B cell (primary cell): ENCODE results near the gene FRMPD4. TPM values are rescaled to one million over a fixed set of nuclear protein-coding genes. Genes with fewer than 3 reads are reported as not detected.

Source experiments
- ATAC-seq: fragments of 200-7000 bp; cut with Tn5 transposase; one replicate; pipeline ENCODE4 v1.10.0; 2021; ENCODE audit warnings: low read depth, mild to moderate bottlenecking, moderate number of reproducible peaks, moderate library complexity
- CTCF ChIA-PET: fragments of 350-600 bp; sonication (Branson Sonifier 250); formaldehyde crosslinking; loops from one replicate; lab custom pipeline; 2021; ENCODE audit warnings: antibody characterized with exemption, inconsistent platforms; lab: Charles Lee
- POLR2A ChIA-PET: fragments of 350-600 bp; sonication (Branson Sonifier 250); formaldehyde crosslinking; loops from one replicate; lab custom pipeline; 2021; ENCODE audit warnings: antibody characterized with exemption; lab: Charles Lee
- DNase-seq: peaks from one replicate; pipeline ENCODE4 v3.0.0; 2013
- H2AFZ ChIP-seq: 2 replicates; pipeline ENCODE4 v1.6.1; 2012; ENCODE audit warnings: mild to moderate bottlenecking, low read depth, low read length; ENCODE audit not compliant: insufficient read depth, poor library complexity, severe bottlenecking
- H3K27ac ChIP-seq, 2 donors: 1 replicate in 1 of 2; 2 replicates in 1 of 2; pipeline ENCODE4 v1.5.1; 2012 to 2013; ENCODE audit warnings: low read length in 2 of 2, mild to moderate bottlenecking in 2 of 2, moderate library complexity in 1 of 2
- H3K27me3 ChIP-seq, 4 experiments: fragments of 200-600 bp in 1 of 4; sonication (generic) in 1 of 4; replicated peaks in 1 of 4; 1 replicate in 2 of 4; 2 replicates in 2 of 4; pipeline versions ENCODE4 v1.6.1 to v1.7.0; 2013 to 2016; ENCODE audit warnings: low read length in 3 of 4, mild to moderate bottlenecking in 2 of 4, mixed read lengths in 1 of 4, moderate library complexity in 1 of 4; ENCODE audit not compliant: insufficient read depth in 4 of 4, control insufficient read depth in 3 of 4; ENCODE audit errors: control extremely low read depth in 1 of 4
- H3K36me3 ChIP-seq, 2 experiments: replicated peaks in 1 of 2; 1 replicate in 1 of 2; 2 replicates in 1 of 2; pipeline versions ENCODE4 v1.6.1 to v1.7.1; 2013; ENCODE audit warnings: low read length in 1 of 2; ENCODE audit not compliant: insufficient read depth in 2 of 2, control insufficient read depth in 1 of 2; ENCODE audit errors: control extremely low read depth in 1 of 2, extremely low read depth in 1 of 2
- H3K4me1 ChIP-seq, 2 donors: fragments of 200-600 bp in 1 of 2; sonication (generic) in 1 of 2; 1 replicate in 1 of 2; 2 replicates in 1 of 2; pipeline versions ENCODE4 v1.5.1 to v1.6.1; 2013 to 2017; ENCODE audit warnings: low read length in 2 of 2; ENCODE audit not compliant: control insufficient read depth in 2 of 2, insufficient read depth in 2 of 2
- H3K4me2 ChIP-seq: replicated peaks from 2 replicates; pipeline ENCODE3; 2012; ENCODE audit warnings: mild to moderate bottlenecking, low read depth, low read length; ENCODE audit not compliant: poor library complexity, severe bottlenecking
- H3K4me3 ChIP-seq, 5 experiments: fragments of 200-600 bp in 1 of 5; sonication (generic) in 1 of 5; 1 replicate in 3 of 5; 2 replicates in 2 of 5; pipeline versions ENCODE4 v1.5.1 to v1.7.0; 2011 to 2016; ENCODE audit warnings: low read length in 4 of 5, mild to moderate bottlenecking in 4 of 5, low read depth in 2 of 5, control low read depth in 1 of 5, moderate library complexity in 1 of 5; ENCODE audit not compliant: insufficient read depth in 1 of 5; ENCODE audit errors: control extremely low read depth in 1 of 5, extremely low read depth in 1 of 5
- H3K79me2 ChIP-seq: fragments of 200-600 bp; sonication (generic); one replicate; pipeline ENCODE4 v1.6.0; 2016; ENCODE audit warnings: low read length; ENCODE audit not compliant: control insufficient read depth, insufficient read depth
- H3K9ac ChIP-seq: fragments of 200-600 bp; sonication (generic); 2 replicates; pipeline ENCODE4 v1.6.1; 2017; ENCODE audit warnings: mild to moderate bottlenecking, low read length, moderate library complexity
- H3K9me3 ChIP-seq, 3 donors: one replicate each; pipeline versions ENCODE4 v1.6.1 to v1.7.1; 2013; ENCODE audit warnings: low read length in 2 of 3; ENCODE audit not compliant: control insufficient read depth in 2 of 3, insufficient read depth in 1 of 3; ENCODE audit errors: control extremely low read depth in 1 of 3
- H4K20me1 ChIP-seq: 2 replicates; pipeline ENCODE4 v1.6.0; 2012; ENCODE audit warnings: mild to moderate bottlenecking, low read length; ENCODE audit not compliant: insufficient read depth, control insufficient read depth, poor library complexity, severe bottlenecking
- H3K27ac Mint-ChIP-seq: one replicate; pipeline ENCODE4 v1.8.0; 2021; ENCODE audit warnings: mixed read lengths
- H3K27me3 Mint-ChIP-seq: one replicate; pipeline ENCODE4 v1.8.0; 2021; ENCODE audit warnings: mixed read lengths
- H3K4me1 Mint-ChIP-seq: one replicate; pipeline ENCODE4 v1.8.0; 2021; ENCODE audit warnings: mixed read lengths
- H3K4me3 Mint-ChIP-seq: one replicate; pipeline ENCODE4 v1.8.0; 2021; ENCODE audit warnings: mixed read lengths
- H3K9me3 Mint-ChIP-seq: one replicate; pipeline ENCODE4 v1.8.0; 2022; ENCODE audit warnings: mixed read lengths; ENCODE audit not compliant: insufficient read depth
- EZH2 ChIP-seq: IDR thresholded peaks from 2 replicates; pipeline ENCODE4 v1.6.1; 2012; ENCODE audit warnings: borderline replicate concordance, low read depth, mild to moderate bottlenecking, moderate library complexity, low read length; ENCODE audit not compliant: insufficient read depth, poor library complexity, severe bottlenecking
- WGBS: methylation state at CpG from one replicate; pipeline ENCODE4 v1.1.5; 2013; ENCODE audit warnings: missing lambda C conversion rate; ENCODE audit not compliant: insufficient coverage; 5-methylcytosine and 5-hydroxymethylcytosine counted together
- intact Hi-C: fragments of 100-400 bp; cut with micrococcal nuclease; formaldehyde crosslinking; loops from one replicate; pipeline ENCODE4 v1.10.0; 2022
- polyA plus RNA-seq: library from polyadenylated mRNA; depleted of rRNA; stranded (reverse); fragments of >200 nt; gene quantifications from 2 replicates; pipeline ENCODE4 v1.2.3, GENCODE V29; 2012
- total RNA-seq, 2 donors: library from RNA; stranded (reverse); fragments of 120-200 nt in 1 of 2; gene quantifications; 1 replicate in 1 of 2; 2 replicates in 1 of 2; pipeline versions ENCODE4 v1.2.3 to v1.2.4, GENCODE V29; 2013 to 2022
- TF ChIP-seq, protein P1 (sequence below): fragments of 200-600 bp; IDR thresholded peaks from one replicate; pipeline ENCODE4 v1.8.0; 2022; ENCODE audit warnings: antibody characterized with exemption, mild to moderate bottlenecking

FRMPD4 gene
- total and polyA plus RNA-seq, 2 donors (not counting 1 experiment from before 2014, with no cell fraction given): not detected

DNA sequence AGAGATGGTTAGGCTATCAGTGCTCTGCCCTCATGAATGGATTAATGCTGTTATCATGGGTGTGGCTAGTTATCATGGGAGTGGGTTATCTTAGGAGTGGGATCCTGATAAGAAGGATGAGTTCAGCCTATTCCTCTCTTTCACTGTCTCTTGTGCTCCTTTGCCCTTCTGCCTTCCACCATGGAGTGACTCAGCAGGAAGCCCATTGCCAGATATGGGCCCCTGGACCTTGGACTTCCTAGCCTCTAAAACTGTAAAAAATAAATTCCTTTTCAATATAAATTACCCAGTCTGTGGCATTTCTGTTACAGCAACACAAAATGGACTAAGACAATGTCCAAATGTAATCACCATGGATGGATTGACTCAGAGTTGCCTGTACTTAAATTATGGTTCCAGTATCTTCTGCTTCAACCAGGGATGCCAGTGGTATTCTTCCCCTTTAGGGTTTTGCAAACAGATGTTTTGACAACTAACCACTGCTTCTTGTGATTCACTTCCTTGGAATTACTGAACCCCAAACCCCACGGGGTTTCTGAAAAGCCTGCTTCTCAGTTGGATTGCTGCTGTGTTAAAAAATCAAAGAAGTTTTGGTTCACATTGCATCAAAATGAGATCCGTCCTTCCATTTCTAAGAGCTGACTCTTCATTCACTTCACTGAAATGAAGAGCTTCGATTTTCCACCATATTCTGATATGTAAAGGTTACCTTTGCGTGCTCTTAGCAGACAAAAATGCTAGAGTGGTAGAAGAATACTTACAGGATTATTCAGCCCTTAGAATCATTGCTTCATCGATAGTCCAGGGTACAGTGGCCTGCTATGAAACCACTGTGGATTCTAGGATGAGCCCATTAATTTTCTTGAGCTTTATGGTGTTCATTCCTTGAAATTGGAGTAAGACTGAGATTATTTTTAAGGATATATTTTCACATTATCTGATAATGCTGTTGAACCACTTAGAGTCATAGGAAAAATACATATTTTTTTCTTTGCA lies 107.7 kb downstream of the FRMPD4 start:
- Mint-ChIP-seq H3K27ac (no peak overlapping the region), H3K4me1 (no peaks in the 10 kb centered on the region), H3K9me3 (no peaks in the 10 kb centered on the region), H3K27me3 (no peaks in the 10 kb centered on the region), H3K4me3 (no peak overlapping the region)
- TF ChIP-seq, protein P1, sequence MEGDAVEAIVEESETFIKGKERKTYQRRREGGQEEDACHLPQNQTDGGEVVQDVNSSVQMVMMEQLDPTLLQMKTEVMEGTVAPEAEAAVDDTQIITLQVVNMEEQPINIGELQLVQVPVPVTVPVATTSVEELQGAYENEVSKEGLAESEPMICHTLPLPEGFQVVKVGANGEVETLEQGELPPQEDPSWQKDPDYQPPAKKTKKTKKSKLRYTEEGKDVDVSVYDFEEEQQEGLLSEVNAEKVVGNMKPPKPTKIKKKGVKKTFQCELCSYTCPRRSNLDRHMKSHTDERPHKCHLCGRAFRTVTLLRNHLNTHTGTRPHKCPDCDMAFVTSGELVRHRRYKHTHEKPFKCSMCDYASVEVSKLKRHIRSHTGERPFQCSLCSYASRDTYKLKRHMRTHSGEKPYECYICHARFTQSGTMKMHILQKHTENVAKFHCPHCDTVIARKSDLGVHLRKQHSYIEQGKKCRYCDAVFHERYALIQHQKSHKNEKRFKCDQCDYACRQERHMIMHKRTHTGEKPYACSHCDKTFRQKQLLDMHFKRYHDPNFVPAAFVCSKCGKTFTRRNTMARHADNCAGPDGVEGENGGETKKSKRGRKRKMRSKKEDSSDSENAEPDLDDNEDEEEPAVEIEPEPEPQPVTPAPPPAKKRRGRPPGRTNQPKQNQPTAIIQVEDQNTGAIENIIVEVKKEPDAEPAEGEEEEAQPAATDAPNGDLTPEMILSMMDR: no peak
- no peak for TF ChIP-seq EZH2
- ChIA-PET CTCF (no interaction called here), POLR2A (no interaction called here)
- ATAC-seq (no peak), DNase-seq (no peak)
- H3K27me3 ChIP-seq: no peaks in the 10 kb centered on the region
- no peak overlapping the region for H3K4me3 ChIP-seq
- intact Hi-C loops: no loop called here
- no peaks in the 10 kb centered on the region for H4K20me1 ChIP-seq
- H3K4me1 ChIP-seq: no peaks in the 10 kb centered on the region
- no peak overlapping the region for H2AFZ ChIP-seq
- no peak overlapping the region for H3K4me2 ChIP-seq
- H3K36me3 ChIP-seq: no peaks in the 10 kb centered on the region
- no peak overlapping the region for H3K27ac ChIP-seq
- H3K9me3 ChIP-seq: no peaks in the 10 kb centered on the region
- WGBS: no CpG with 5 or more reads among the region's 5 CpGs
- H3K79me2 ChIP-seq: no peaks in the 10 kb centered on the region
- no peak overlapping the region for H3K9ac ChIP-seq

DNA sequence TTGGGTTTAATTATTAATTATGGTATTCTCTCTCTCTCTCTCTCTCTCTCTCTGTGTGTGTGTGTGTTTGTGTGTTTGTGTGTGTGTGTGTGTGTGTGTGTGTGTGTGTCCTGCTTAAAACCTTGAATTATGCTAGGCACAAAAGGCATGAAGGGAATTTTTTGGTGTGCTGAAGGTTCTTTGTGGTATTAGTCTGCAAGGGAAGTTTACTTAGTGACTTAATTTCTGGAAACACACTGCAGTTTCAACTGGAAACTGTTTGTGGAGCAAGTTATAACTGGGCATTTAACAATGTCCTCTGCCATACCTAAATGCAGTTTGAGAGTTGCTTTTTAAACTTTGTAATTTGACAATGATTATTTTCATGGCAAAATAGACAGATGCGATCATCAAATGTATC lies 111.7 kb downstream of the FRMPD4 start:
- Histone ChIP-seq H3K36me3 (no peaks in the 10 kb centered on the region), H3K9ac (no peak overlapping the region), H3K27ac (no peak overlapping the region), H3K4me1 (no peaks in the 10 kb centered on the region), H3K4me3 (no peak overlapping the region), H3K9me3 (no peaks in the 10 kb centered on the region), H3K79me2 (no peaks in the 10 kb centered on the region), H2AFZ (no peak overlapping the region), H3K27me3 (no peaks in the 10 kb centered on the region), H4K20me1 (no peaks in the 10 kb centered on the region), H3K4me2 (no peak overlapping the region)
- Mint-ChIP-seq H3K4me1 (no peaks in the 10 kb centered on the region), H3K27me3 (no peaks in the 10 kb centered on the region), H3K27ac (no peak overlapping the region), H3K9me3 (no peaks in the 10 kb centered on the region), H3K4me3 (no peak overlapping the region)
- intact Hi-C loops: no loop called here
- TF ChIP-seq, protein P1: no peak
- no peak for TF ChIP-seq EZH2
- no CpG with 5 or more reads among the region's 1 CpG for WGBS
- DNase-seq (no peak), ATAC-seq (no peak)
- ChIA-PET CTCF (no interaction called here), POLR2A (no interaction called here)
